Epithelial cell of umbilical artery (primary cell): ENCODE data around the gene SLC39A1. TPM values are rescaled to one million over a fixed set of nuclear protein-coding genes. Genes with fewer than 3 reads are reported as not detected.

ENCODE experiments used
- total RNA-seq: library from RNA; depleted of rRNA; stranded (reverse); fragments of >200 nt; gene quantifications from 2 replicates; pipeline ENCODE4 v1.2.3, GENCODE V29; 2014

Gene SLC39A1, protein sequence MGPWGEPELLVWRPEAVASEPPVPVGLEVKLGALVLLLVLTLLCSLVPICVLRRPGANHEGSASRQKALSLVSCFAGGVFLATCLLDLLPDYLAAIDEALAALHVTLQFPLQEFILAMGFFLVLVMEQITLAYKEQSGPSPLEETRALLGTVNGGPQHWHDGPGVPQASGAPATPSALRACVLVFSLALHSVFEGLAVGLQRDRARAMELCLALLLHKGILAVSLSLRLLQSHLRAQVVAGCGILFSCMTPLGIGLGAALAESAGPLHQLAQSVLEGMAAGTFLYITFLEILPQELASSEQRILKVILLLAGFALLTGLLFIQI
- total RNA-seq: 101 and 104 TPM in 2 replicates

GRCh38 chr1:153963030-153963849 lies at the start of gene SLC39A1:
TSS of gene SLC39A1 (minus strand) at chr1:153963537. CDS start at chr1:153962715, 822 bp downstream.

GRCh38 chr1:153990468-153991150 lies 27.3 kb upstream of the SLC39A1 start, which contains the start of gene RPS27:
TSS of gene RPS27 (plus strand) at chr1:153990762. CDS start at chr1:153990797, 35 bp downstream.

GRCh38 chr1:153985941-153986761 lies 22.8 kb upstream of the SLC39A1 start, which contains the start of gene RAB13:
TSS of gene RAB13 (minus strand) at chr1:153986339. CDS start at chr1:153986236, 103 bp downstream.

GRCh38 chr1:153977250-153978240 lies 14.2 kb upstream of the SLC39A1 start, which contains the start of gene JTB:
TSS of gene JTB (minus strand) at chr1:153977674. CDS start at chr1:153977252, 422 bp downstream.

GRCh38 chr1:153967107-153967999 lies 4.0 kb upstream of the SLC39A1 start, which contains the start of gene CREB3L4:
TSS of gene CREB3L4 (plus strand) at chr1:153967902. CDS start at chr1:153968526, 624 bp downstream.

DNA sequence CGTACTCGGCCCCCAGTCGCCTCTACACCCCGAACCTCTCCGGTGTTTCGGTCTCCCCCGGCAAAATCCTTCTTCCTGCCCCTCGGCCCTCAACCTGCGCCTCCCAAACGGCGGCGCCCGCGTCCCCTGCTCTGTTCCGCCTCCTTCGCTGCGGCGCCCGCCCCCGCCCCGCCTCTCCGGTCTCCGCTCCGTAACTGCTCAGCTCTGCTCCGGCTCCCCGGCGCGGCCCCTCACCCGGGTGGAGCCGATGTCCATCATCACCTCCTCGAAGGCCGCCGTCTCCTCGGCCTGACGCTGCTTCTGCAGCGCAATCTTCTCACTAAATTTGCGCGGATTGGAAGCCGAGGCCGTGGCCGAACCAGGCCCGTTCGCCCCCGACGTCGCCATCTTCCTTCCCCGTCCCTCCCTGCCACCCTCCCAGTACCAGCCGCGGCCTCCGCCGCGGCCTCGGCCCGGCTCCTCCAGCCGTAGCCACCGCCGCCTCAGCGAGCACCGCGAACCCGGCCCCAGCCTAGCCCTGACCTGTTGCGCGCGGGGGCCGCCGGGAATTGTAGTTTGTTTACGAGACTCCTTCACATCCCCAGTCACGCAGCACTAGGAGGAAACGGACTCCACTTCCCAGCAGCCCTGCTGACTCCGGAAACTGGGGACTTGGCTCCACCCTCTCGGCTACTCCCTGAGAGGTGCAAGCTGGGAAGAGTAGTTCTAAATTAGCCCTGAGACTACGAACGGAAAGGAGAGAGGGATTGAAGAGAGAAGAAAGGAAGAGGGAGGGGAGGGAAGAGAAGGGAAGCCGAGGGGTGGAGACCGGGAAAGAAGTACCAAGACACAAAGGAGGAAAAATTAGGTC lies 5.0 kb downstream of the SLC39A1 start, which contains the start of gene CRTC2:
CRTC2 (minus strand) TSS at position 502 of the 850 bp plus-strand sequence; CDS start at position 387, 115 bp downstream.

DNA sequence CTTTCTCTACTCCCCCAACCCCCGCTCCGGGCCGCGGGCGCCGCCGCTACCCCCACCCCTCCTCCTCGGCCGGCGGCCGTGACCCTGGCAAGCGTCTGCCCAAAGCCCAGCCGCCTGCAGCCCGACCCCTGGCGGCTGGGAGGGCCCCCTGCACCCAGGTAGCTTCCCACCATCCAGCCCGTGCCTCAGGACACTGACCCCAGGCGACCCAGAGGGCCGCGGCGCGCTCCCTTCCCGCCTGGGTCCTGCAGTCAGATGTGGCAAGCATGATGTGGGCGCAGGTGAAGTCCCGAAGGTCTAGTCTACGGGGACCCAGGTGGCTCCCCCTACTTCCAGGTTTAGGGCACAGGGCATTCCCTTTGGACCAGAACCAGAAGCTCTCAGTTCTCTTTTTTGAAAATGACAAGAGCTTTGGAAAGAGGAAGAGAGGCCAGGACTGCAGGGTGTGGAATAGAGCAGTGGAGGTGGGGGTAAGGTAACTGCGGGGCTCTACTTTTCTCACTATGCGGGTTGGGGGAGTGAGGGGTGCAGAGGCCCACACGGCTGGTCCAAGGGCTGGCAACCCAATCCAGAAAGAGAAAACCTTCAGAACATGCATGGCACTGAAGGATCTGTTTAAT lies 16.6 kb downstream of the SLC39A1 start, which contains the start of gene DENND4B:
DENND4B (minus strand) TSS at position 97 of the 620 bp plus-strand sequence. CDS start 2,344 bp downstream, outside the sequence.

DNA sequence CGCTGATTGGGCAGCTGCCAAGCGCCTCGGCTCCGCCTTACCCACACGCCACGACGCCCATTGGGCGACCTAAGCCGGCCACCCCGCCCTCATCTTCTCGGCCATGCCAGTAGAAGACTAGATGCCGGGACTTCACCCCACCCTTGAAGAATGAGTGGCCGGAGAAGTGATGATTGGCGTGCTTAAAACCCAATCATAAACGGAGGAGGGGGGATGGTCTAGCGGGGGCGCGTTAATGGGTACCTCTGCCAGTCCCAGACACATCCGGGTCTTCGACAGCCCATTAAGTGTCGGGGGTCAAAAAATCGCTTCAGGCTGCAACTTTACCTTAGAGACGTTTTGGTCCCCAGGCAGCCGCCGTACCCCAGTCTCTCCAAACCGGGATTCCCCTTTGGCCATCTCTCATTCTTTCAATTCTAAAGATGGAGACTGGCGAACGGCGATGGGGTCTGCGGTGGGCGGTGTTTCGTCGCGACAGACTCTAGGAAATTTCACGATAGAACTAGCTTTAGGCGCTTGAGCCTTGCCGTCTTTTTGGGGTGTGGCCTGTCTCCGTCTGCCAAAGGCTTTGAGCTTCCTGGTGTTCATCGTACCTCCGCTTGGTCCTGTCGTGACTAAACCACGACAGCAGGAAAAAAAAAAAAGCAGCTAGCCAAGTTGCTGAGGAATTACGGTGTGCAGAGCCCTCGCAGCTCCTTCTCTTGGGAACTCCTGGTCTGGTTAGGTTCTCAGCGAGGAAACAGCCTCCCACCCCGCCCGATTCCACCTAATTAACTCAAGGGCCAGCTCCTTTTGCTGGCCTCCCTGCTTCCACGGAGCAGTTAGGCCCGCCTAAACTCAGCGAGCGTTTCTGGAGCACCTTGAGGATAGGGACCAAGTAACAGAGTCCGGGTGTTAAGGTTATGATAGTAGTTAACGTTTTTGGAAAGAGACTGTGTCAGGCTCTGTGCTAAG lies 40.1 kb downstream of the SLC39A1 start, which contains the start of gene GATAD2B:
GATAD2B (minus strand) TSS at position 1 of the 954 bp plus-strand sequence. CDS start 94,625 bp downstream, outside the sequence.

Other genes with a start within 250 kb of the SLC39A1 start
- gene INTS3, start 235.5 kb downstream of the SLC39A1 start, total RNA-seq: 21.4 and 26.3 TPM in 2 replicates
- gene SLC27A3, start 188.1 kb downstream of the SLC39A1 start, total RNA-seq: 13.8 and 19.8 TPM in 2 replicates
- gene GATAD2B, start 40.6 kb downstream of the SLC39A1 start, total RNA-seq: 2.3 and 3.2 TPM in 2 replicates
- 12.0 and 13.1 TPM in 2 replicates for gene DENND4B, start 16.8 kb downstream of the SLC39A1 start, total RNA-seq
- gene CRTC2, start 4.9 kb downstream of the SLC39A1 start, total RNA-seq: 1.8 and 2.3 TPM in 2 replicates
- 6.1 and 6.8 TPM in 2 replicates for gene CREB3L4, start 4.4 kb upstream of the SLC39A1 start, total RNA-seq
- 126 and 138 TPM in 2 replicates for gene JTB, start 14.1 kb upstream of the SLC39A1 start, total RNA-seq
- 37.4 and 44.2 TPM in 2 replicates for gene RAB13, start 22.8 kb upstream of the SLC39A1 start, total RNA-seq
- gene RPS27, start 27.2 kb upstream of the SLC39A1 start, total RNA-seq: 390 and 805 TPM in 2 replicates
- under 0.01 TPM in 1 of 2 replicates, not detected in the other for gene NUP210L, start 191.5 kb upstream of the SLC39A1 start, total RNA-seq
- gene TPM3, start 228.6 kb upstream of the SLC39A1 start, total RNA-seq: 794 and 906 TPM in 2 replicates
- not detected in 2 replicates for gene CFAP141, start 242.8 kb upstream of the SLC39A1 start, total RNA-seq